ENCODE measurements around the gene KCNH4. TPM values are rescaled to one million over a fixed set of nuclear protein-coding genes. Genes with fewer than 3 reads are reported as not detected.

The KCNH4 gene
- polyA plus RNA-seq, 3 donors: 0.05 TPM; not detected in 2

DNA sequence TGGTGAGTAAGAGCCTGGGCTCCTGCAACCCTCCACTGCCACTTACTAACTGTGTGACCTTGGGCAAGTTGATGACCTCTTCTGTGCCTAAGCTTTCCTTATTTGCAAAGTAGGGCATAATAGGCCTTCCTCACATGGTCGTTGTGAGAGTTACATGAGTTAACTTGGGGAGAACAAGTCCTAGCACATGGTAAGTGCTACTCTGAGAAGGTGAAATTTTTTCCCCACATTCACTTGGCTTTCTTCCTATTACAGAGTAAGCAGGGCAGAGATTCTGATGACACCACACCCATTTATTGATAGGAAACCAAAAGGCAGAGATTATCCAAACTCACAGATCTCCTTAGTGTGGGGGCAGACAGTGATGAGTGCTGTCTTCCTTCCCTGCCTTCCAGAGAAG lies 1.6 kb downstream of the KCNH4 start:
- peaks cover 43 to 50% of the 10 kb centered on the region in 2 donors for H3K4me1 ChIP-seq (ENCODE audit: control insufficient read depth in 1 of 2, insufficient read depth in 2 of 2, low read length in 2 of 2)
- DNase-seq: peak in 1 of 3 donors; percentile 37
- peaks cover 3% of the 10 kb centered on the region for H4K20me1 ChIP-seq (ENCODE audit: insufficient read depth, low read length)
- Mint-ChIP-seq H3K9me3 (peaks cover 0 to 14% (median 8%) of the 10 kb centered on the region in 7 donors), H3K36me3 (peaks cover 0 to 3% of the 10 kb centered on the region in 2 donors), H3K4me1 (peaks cover 40% of the 10 kb centered on the region), H3K27me3 (ENCODE audit: low read depth in 3 of 3) (peaks cover 39 to 48% (median 46%) of the 10 kb centered on the region in 3 donors), H3K27ac (peak overlapping the region in 1 of 7 donors; percentile 19), H3K4me3 (peak overlapping the region in 1 of 2 donors; percentile 82)
- H3K4me2 ChIP-seq (replicated peaks; ENCODE audit: extremely low read depth, low read length, poor library complexity, severe bottlenecking): no peak overlapping the region
- no peak overlapping the region for H3K27ac ChIP-seq (ENCODE audit: low read depth in 1 of 2, low read length in 2 of 2)
- no peak overlapping the region for H3K9ac ChIP-seq (ENCODE audit: insufficient read depth, low read length, poor library complexity, severe bottlenecking)
- no peaks in the 10 kb centered on the region for H3K36me3 ChIP-seq (replicated peaks in 1 of 2; ENCODE audit: control insufficient read depth in 1 of 2, insufficient read depth in 2 of 2, low read length in 2 of 2)
- H3K4me3 ChIP-seq (replicated peaks in 1 of 3; ENCODE audit: low read depth in 2 of 3, low read length in 3 of 3): no peak overlapping the region
- TF ChIP-seq CTCF (IDR thresholded peaks at IDR 0.05): no peak
- no peaks in the 10 kb centered on the region for H3K79me2 ChIP-seq (ENCODE audit: insufficient read depth, low read length)
- peaks cover 8 to 39% of the 10 kb centered on the region in 2 donors for H3K27me3 ChIP-seq (ENCODE audit: control insufficient read depth in 2 of 2, insufficient read depth in 2 of 2, low read length in 2 of 2)
- no CpG with 5 or more reads among the region's 1 CpG for WGBS (ENCODE audit: insufficient coverage)
- no peak overlapping the region for H2AFZ ChIP-seq (ENCODE audit: insufficient read depth, low read depth, low read length, poor library complexity, severe bottlenecking)
- intact Hi-C loops (cut with micrococcal nuclease): no loop called here
- H3K9me3 ChIP-seq (replicated peaks in 1 of 2; ENCODE audit: control insufficient read depth in 1 of 2, insufficient read depth in 1 of 2, low read length in 2 of 2): peaks cover 0 to 14% of the 10 kb centered on the region in 2 donors

DNA sequence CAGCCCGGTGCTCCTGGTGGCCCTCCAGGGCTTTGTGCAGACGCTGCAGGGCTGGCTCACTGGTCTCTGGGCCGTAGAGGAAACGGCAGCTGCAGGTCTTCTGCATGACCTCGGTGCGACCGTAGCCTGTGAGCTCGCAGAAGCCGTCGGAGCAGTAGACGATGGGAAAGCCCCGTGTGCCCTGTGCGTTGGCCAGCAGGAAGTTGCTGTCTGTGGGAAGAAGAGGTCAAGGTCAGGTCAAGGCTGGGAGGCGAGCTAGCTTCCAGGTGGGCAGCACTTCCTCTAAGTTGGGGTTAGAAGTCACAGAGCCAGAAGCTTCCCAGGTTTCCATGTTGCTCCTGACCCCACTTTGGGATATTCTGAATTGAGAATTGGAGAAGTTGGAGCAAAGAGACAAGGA lies 2.1 kb downstream of the KCNH4 start:
- Histone ChIP-seq H3K27me3 (ENCODE audit: control insufficient read depth in 2 of 2, insufficient read depth in 2 of 2, low read length in 2 of 2) (peaks cover 8 to 39% of the 10 kb centered on the region in 2 donors), H3K4me1 (ENCODE audit: control insufficient read depth in 1 of 2, insufficient read depth in 2 of 2, low read length in 2 of 2) (peaks cover 41 to 44% of the 10 kb centered on the region in 2 donors), H3K27ac (ENCODE audit: low read depth in 1 of 2, low read length in 2 of 2) (no peak overlapping the region), H4K20me1 (ENCODE audit: insufficient read depth, low read length) (peaks cover 3% of the 10 kb centered on the region), H3K9ac (ENCODE audit: insufficient read depth, low read length, poor library complexity, severe bottlenecking) (no peak overlapping the region), H3K9me3 (replicated peaks in 1 of 2; ENCODE audit: control insufficient read depth in 1 of 2, insufficient read depth in 1 of 2, low read length in 2 of 2) (peaks cover 0 to 14% of the 10 kb centered on the region in 2 donors), H3K4me2 (replicated peaks; ENCODE audit: extremely low read depth, low read length, poor library complexity, severe bottlenecking) (no peak overlapping the region), H3K79me2 (ENCODE audit: insufficient read depth, low read length) (no peaks in the 10 kb centered on the region), H2AFZ (ENCODE audit: insufficient read depth, low read depth, low read length, poor library complexity, severe bottlenecking) (no peak overlapping the region), H3K4me3 (replicated peaks in 1 of 3; ENCODE audit: low read depth in 2 of 3, low read length in 3 of 3) (no peak overlapping the region), H3K36me3 (replicated peaks in 1 of 2; ENCODE audit: control insufficient read depth in 1 of 2, insufficient read depth in 2 of 2, low read length in 2 of 2) (no peaks in the 10 kb centered on the region)
- peak; percentile 58 to 81 (median 63) for DNase-seq
- Mint-ChIP-seq H3K27me3 (ENCODE audit: low read depth in 3 of 3) (peaks cover 39 to 51% (median 46%) of the 10 kb centered on the region in 3 donors), H3K4me1 (peaks cover 38% of the 10 kb centered on the region), H3K36me3 (peaks cover 0 to 3% of the 10 kb centered on the region in 2 donors), H3K4me3 (peak overlapping the region in 1 of 2 donors; percentile 48), H3K27ac (peak overlapping the region in 3 of 7 donors; percentile 7 to 50 (median 38)), H3K9me3 (peaks cover 0 to 14% (median 8%) of the 10 kb centered on the region in 7 donors)
- no peak for TF ChIP-seq CTCF (IDR thresholded peaks at IDR 0.05)
- WGBS (ENCODE audit: insufficient coverage): 30% methylated on average over 14 of the region's 14 CpGs
- intact Hi-C loops (cut with micrococcal nuclease): no loop called here

All from CD14-positive monocyte (primary cell).